Central memory CD4-positive, alpha-beta T cell (primary cell): ENCODE measurements around the gene DLG2.

Experiments
- DNase-seq: peaks from one replicate; pipeline ENCODE4 v3.0.0; 2022

The DLG2 gene

DNA sequence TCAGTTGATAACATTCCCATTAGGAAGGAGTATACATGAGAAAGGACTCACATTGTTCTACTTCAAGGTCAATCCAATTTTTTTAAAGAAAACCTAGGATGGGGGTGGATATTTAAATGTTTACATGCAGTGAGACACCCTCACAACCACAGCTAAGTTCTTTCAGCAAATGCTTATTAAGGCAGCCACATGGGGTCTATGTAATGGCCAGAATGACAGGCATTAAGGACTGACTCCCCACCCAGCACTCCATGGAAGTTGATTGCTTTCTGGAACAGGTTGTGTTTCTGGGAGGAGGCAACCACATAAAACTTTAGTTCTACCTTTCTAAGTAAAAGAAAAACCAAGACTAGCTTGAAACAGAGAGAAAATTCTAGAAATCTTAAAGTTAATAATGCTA lies 1678.9 kb downstream of the DLG2 start:
- DNase-seq = no peak

DNA sequence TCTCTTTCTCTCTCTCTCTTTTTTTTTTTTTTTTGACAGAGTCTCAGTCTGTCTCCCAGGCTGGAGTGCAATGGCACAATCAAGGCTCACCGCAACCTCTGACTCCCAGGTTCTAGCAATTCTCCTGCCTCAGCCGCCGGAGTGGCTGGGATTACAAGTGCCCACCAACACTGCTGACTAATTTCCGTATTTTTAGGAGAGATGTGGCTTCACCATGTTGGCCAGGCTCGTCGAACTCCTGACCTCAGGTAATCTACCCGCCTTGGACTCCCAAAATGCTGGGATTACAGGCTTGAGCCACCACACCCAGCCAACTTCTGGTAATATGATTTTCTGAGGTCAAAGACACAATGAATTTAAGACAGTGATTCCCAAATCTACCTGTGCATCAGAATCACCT lies 1681.2 kb downstream of the DLG2 start:
- no peak for DNase-seq

DNA sequence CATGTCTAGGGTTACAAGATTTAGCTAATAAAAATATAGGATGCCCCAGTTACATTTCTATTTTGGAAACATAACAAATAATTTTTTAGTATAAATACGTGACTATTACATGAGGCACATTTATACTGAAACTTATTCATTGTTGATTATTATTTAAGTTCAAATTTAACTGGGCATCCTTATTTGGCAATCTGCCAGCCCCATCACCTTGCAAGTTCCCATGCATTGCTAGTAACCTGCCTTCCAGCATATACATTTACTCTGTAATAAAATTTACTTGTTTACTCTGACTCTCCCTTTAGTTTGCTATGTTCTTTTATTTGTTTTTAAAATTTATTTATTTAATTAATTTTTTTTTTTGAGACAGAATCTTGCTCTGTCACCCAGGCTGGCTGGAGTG lies 1686.1 kb downstream of the DLG2 start:
- DNase-seq = no peak

DNA sequence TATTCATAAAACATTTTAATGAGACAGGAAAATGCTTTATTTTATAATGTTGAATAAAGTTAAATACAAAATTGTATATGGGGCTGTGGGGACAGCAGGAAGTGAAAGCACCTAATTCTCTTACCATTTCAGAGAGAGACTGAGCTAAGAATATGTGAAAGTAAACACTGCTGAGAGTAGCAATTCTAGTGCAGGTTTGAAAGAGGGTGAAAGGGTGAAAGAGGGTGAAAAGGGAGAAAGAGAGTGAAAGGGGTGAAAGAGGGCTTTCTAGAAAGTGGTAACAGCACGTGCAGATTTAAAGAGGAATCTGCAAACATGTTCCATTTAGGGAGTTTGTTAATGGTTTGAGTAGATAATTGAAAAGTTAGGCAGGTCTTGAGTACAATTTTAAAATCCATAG lies 1689.0 kb downstream of the DLG2 start:
- no peak for DNase-seq

GRCh38 chr11:83933008-83933407 lies 1694.1 kb downstream of the DLG2 start:
- no peak for DNase-seq

DNA sequence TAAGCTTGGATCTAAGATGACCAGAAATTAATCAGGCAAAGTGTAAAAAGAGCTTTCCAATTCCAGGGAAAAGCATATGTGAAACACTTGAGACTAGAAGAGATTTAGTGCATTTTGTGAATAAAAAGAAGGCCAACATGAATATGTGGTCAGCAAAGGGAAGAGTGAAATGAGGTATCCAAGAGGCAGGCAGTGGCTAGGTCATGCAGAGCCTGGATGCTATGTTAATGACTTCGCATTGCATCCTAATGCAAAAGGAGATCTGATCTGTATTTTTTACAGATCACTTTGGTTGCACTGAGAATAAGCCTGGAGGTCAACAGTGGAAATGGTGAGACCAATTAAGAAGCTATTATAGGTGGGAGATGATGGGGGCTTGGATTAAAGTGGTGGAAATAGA lies 1699.7 kb downstream of the DLG2 start:
- DNase-seq = no peak

DNA sequence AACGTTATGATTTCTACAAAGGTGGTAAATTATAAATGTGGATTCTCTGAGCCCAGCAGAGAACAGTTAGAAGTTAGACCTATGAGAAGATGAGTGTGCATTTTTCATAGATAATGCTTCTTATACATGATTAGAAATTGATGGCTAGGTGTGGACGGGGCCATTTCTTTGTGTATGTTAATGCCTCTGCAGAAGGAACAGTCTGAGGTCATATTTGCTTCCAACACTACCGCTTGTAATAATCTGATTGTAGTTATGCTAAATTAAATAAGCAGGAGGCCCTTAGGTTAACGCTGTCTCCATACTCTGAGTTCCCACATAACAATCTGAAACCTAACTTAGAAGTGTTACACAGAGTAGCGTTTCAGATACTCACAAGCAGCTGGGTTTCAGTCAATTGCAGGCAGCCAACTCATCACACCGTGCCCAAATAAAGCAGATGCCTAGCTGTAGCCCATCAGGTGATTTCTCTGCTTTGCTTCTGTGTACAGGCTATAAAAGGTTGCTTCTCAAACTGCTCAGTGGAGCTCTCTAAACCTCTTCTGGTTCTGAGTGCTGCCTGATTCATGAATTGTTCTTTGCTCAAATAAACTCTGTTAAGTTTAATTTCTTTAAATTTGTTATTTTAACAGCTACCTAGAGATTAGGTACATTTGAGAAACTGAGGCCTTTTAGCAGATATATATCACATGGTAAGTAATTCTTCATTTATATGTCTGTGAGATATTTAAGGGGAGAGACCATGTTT lies 1702.2 kb downstream of the DLG2 start:
- DNase-seq = no peak

- DNase-seq = no peak
Measured at GRCh38 chr11:83923961-83924360, 1703.2 kb downstream of the DLG2 start.

- DNase-seq = no peak
Measured at GRCh38 chr11:83922953-83923352, 1704.2 kb downstream of the DLG2 start.

- DNase-seq = no peak
Measured at GRCh38 chr11:83922318-83922717, 1704.8 kb downstream of the DLG2 start.

- DNase-seq = no peak
Measured at GRCh38 chr11:83921447-83922192, 1705.5 kb downstream of the DLG2 start.

GRCh38 chr11:83918476-83918875 lies 1708.7 kb downstream of the DLG2 start:
- no peak for DNase-seq

DNA sequence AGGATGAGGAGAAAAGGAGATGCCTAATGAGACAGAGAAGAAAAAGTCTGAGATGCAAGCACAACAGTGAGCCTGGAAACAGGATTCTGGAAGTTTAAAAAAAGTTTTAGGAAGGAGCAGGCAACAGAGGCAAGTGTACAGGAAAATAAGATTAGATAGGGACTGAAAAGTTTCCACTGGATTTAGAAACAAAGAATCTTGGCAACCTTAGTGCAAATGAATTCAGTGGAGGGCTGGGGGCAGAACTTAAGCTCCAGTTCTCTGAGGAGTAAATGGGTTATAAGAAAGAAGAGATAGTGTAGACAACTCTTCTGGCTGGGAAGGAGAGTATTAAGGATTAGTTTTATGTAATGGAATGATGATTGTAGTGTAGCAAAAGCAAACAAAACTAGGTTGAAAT lies 1712.1 kb downstream of the DLG2 start:
- DNase-seq = no peak

DNA sequence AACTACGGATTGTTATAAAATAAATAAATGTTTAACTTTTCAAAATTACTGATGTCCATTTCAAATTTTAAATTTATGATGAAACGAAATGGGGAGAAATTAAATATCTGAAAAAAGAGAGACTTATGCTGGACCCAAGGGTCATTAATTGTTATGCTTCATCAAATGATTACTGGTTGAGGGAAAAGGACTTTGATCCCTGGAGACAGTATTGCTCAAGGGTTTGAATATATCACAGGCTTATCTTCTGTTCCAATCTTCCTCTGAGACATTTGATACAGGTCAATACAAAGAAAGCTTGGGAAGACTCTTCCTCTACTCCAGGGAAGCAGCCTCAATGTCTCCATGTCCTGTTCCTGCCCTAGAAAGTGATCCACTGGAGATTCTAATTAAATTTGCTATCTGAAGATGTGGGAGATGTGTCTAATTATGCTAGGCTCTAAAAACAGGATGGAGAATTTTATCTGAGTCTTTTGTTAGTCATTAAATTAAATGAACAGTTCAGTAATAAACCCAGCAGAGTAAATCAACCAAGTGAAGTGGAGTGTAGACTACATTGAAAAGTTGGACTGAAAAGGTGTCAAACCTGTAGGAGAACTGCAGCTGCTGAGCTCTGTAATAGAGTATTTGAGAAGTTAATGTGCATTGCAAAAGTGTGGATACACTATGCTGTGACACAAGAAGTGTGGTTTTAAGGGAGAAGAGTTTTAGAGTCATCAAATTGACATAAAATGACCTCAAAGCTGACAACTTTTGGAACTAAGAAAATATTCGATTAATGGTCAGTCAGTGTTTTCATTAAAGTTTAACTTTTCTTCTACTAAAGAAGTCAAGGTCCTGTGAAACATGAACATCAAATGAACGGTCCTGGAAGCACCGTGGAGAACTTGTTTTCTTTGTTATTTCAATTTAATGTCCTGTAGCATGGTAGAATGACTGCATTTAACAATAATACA lies 1717.3 kb downstream of the DLG2 start:
- DNase-seq = no peak

- no peak for DNase-seq
Measured at GRCh38 chr11:83908298-83908856, 1718.8 kb downstream of the DLG2 start.

GRCh38 chr11:83895516-83895915 lies 1731.6 kb downstream of the DLG2 start:
- DNase-seq = no peak

DNA sequence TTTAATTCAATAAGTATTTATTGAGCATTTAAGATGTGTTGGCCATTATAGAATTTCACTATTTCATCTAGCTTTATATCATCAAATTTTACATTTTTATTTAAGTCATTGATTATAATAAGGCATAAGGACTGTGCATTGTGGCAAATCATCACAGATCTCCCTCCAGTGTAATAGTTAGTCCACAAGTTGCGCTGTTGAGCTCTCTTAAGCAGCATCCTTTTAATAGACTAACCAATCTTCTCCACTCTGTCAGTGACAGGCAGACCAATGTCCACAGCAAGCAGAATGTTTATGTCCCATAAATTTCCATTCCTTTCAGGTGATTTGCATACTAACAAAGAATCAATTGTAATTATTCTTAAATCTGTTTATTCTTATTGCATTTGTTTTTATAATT lies 1745.7 kb downstream of the DLG2 start:
- no peak for DNase-seq

- no peak for DNase-seq
Measured at GRCh38 chr11:83871054-83871453, 1756.1 kb downstream of the DLG2 start.

DNA sequence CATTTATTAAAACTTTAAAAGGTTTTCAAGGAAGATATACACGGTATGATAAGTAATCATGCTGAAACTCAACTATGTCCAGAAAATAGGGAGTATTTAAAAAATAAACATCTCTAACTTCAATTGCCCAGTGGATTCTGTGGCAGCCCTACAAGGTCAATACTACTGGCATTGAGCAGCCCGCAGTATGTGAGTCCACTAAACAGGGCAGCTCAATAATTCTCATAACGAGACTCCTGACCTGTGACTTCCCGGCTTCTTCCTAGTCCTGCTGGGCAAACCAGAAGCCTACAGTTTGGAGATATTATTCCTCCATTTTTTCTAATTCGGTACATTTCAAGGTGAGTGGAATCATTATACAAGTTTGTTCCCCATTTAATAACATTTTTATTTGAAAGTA lies 1760.5 kb downstream of the DLG2 start:
- DNase-seq = no peak

DNA sequence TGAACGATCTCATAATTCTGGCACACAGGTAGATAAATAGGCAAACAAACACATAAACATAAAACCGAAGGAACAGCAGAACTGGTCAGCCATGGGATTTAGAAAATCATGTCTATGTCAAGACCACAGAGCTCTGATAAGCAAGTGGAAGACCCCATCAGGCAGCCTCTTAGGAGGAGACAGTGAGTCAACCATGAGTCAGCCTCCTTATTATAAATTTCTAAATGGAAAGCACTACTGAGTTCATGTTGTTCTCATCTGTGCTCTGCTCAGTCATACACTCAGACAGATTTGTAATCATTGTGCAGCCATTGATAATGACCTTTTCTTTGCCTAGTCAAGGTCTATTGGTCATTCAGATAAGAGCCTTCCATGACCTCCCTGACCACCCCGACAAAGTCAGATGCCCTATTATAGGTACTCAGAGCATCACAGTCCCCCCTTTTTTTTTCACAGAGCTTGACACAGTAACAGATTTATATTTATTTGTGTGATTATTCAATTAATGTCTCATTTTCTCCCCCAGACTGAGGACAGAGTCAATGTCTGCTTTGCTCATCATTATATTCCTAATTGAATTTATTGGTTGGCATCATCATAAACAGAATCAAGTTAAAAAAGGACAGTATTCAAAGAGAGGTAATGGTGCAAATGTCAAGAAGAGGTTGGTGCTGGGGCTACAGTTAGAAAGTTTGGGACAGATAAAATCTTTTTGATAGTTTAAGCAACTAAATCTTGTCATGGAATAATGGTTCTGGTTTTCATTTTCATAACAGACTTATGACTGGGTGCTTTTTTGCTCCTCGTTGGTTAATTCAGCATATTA lies 1761.3 kb downstream of the DLG2 start:
- DNase-seq = no peak

DNA sequence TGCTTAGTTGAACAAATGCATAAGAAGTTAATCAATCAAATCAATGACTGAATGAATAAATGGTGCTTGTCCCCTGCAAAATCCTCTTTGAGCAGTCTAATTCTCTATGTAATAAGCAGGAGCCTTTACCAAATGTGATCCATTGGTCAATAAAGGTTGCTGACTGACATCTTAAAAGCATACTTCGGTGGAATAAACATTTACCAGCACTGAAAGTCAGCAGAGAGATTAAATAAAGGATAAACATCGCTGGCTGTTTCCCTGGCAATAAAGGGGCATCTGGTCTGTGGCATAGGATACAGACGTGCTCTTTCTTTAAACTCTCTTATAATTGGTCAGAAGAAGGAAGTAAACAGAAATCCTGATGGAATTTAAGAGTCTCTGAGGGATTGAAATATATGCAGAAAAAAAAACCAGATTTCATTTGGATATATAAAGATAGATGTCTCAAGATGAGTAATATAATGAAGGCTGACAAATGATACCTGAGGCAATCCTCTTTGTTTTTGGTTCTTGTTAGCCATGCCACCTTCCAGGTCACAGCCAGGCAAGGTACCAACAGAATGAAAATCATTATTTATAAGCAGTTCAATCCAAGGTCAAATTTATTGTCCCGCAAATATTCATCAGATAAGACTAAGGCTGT lies 1762.6 kb downstream of the DLG2 start:
- no peak for DNase-seq

GRCh38 chr11:83863272-83863671 lies 1763.9 kb downstream of the DLG2 start:
- DNase-seq = no peak
